ENCODE measurements around the gene CHEK2.
A peak's percentile ranks its signal among the peaks of the same experiment; 100 is the strongest.

CHEK2 gene

GRCh38 chr22:28741785-28742561, at the start of gene CHEK2, which contains the start of gene HSCB:
TSS of gene CHEK2 (minus strand) at chr22:28741820. CDS start at chr22:28734721, 7,099 bp downstream.
TSS of gene HSCB (plus strand) at chr22:28742039. CDS start at chr22:28742096, 57 bp downstream.
- no peaks in the 10 kb centered on the region for H3K4me1 ChIP-seq (ENCODE audit: control insufficient read depth, insufficient read depth, low read length)
- no peaks in the 10 kb centered on the region for H3K9me3 ChIP-seq (ENCODE audit: control insufficient read depth, low read length)
- no peaks in the 10 kb centered on the region for H3K27me3 ChIP-seq (ENCODE audit: control insufficient read depth, insufficient read depth, low read length)
- H3K36me3 ChIP-seq (ENCODE audit: control insufficient read depth, insufficient read depth, low read length): no peaks in the 10 kb centered on the region
- H3K9ac ChIP-seq (ENCODE audit: low read length): peak within 1 kb of the TSS; percentile 97
- peak within 1 kb of the TSS; percentile 99 for H3K4me3 ChIP-seq (ENCODE audit: low read length)

DNA sequence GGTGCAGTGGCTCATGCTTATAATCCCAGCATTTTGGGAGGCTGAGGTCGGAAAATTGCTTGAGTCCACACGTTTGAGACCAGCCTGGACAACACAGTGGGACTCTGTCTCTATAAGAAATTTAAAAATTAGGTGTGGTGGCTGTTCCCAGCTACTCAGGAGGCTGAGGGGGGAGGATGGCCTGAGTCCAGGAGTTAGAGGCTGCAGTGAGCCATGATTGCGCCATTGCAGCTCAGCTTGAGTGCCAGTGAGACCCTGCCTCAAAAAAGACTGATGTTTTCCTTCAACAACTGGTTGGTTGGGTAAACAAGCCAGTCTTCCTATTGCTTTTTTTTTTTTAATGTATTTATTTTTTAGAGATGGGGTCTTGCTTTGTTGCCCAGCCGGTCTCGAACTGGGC, 49.5 kb upstream of the CHEK2 start:
- Histone ChIP-seq H3K4me3 (ENCODE audit: low read length) (no peak overlapping the region), H3K9me3 (ENCODE audit: control insufficient read depth, low read length) (no peaks in the 10 kb centered on the region), H3K27me3 (ENCODE audit: control insufficient read depth, insufficient read depth, low read length) (no peaks in the 10 kb centered on the region), H3K36me3 (ENCODE audit: control insufficient read depth, insufficient read depth, low read length) (peaks cover 16% of the 10 kb centered on the region), H3K9ac (ENCODE audit: low read length) (no peak overlapping the region), H3K4me1 (ENCODE audit: control insufficient read depth, insufficient read depth, low read length) (peaks cover 14% of the 10 kb centered on the region)

- no peak overlapping the region for H3K4me3 ChIP-seq (ENCODE audit: low read length)
- peaks cover 6% of the 10 kb centered on the region for H3K4me1 ChIP-seq (ENCODE audit: control insufficient read depth, insufficient read depth, low read length)
- H3K27me3 ChIP-seq (ENCODE audit: control insufficient read depth, insufficient read depth, low read length): no peaks in the 10 kb centered on the region
- H3K36me3 ChIP-seq (ENCODE audit: control insufficient read depth, insufficient read depth, low read length): no peaks in the 10 kb centered on the region
- H3K9ac ChIP-seq (ENCODE audit: low read length): no peak overlapping the region
- H3K9me3 ChIP-seq (ENCODE audit: control insufficient read depth, low read length): no peaks in the 10 kb centered on the region
Measured at GRCh38 chr22:28788601-28789000, 47.0 kb upstream of the CHEK2 start.

DNA sequence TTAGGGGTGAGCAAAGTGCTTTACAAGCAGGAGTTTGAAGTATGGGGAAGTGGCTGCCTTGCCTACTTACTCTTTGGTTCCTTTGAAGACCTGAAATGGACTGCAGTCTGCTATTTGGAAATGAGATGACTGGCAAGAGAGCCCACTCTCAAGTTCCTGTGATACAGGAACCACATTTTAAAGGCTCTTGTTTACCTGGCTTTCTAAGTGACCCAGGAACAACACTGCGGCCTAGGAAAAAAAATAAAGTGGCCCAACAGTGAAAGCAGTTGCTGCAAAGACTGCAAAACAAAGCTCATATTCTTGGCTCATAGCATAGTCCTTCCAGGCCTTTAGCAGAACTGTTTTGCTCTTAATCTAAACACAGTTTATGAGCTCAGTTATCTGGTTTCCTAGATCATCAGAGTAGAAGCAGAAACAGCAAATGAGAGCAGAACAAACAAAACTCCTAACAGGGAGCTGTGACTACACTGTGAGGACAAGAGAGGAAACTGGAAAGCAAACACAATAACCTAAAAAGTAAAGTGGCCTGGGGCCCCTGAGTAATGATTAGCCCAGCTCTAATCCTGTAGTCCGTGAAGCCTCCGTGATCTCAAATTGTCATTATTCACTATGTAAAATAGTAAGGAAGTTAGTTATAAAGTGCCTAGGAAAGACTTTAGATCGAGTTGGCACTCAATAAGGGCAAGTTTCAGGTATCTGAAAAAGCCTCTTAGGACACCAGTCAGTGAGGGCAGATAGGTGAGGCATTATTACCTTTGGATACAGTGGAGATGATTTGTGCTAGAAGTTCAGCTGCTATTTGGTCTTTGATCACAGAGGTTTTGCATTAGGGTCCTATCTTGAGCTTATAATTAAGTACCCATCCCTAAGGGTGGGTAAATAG, 42.4 kb upstream of the CHEK2 start:
- Histone ChIP-seq H3K4me1 (ENCODE audit: control insufficient read depth, insufficient read depth, low read length) (peaks cover 6% of the 10 kb centered on the region), H3K4me3 (ENCODE audit: low read length) (no peak overlapping the region), H3K9me3 (ENCODE audit: control insufficient read depth, low read length) (no peaks in the 10 kb centered on the region), H3K9ac (ENCODE audit: low read length) (peak overlapping the region; percentile 22), H3K27me3 (ENCODE audit: control insufficient read depth, insufficient read depth, low read length) (no peaks in the 10 kb centered on the region), H3K36me3 (ENCODE audit: control insufficient read depth, insufficient read depth, low read length) (peaks cover 3% of the 10 kb centered on the region)

DNA sequence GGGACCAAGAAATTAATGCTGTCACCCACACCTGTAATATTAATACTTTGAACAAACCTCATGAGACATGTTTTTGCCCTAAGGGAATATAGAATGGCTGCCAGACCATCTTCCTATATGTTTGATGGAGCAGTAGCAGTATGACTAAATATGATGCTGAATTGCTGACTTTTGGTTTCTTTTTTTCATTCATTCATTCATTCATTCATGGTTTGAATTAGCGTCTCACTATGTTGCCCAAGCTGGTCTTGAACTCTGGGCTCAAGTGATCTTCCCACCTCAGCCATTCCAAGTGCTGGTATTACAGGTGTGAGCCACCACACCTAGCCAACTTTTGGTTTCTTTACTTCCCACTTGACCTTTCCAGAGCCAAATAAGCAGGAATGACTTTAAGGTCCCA, 38.7 kb upstream of the CHEK2 start:
- peaks cover 6% of the 10 kb centered on the region for H3K4me1 ChIP-seq (ENCODE audit: control insufficient read depth, insufficient read depth, low read length)
- peaks cover 3% of the 10 kb centered on the region for H3K36me3 ChIP-seq (ENCODE audit: control insufficient read depth, insufficient read depth, low read length)
- H3K4me3 ChIP-seq (ENCODE audit: low read length): no peak overlapping the region
- no peaks in the 10 kb centered on the region for H3K27me3 ChIP-seq (ENCODE audit: control insufficient read depth, insufficient read depth, low read length)
- no peaks in the 10 kb centered on the region for H3K9me3 ChIP-seq (ENCODE audit: control insufficient read depth, low read length)
- no peak overlapping the region for H3K9ac ChIP-seq (ENCODE audit: low read length)

DNA sequence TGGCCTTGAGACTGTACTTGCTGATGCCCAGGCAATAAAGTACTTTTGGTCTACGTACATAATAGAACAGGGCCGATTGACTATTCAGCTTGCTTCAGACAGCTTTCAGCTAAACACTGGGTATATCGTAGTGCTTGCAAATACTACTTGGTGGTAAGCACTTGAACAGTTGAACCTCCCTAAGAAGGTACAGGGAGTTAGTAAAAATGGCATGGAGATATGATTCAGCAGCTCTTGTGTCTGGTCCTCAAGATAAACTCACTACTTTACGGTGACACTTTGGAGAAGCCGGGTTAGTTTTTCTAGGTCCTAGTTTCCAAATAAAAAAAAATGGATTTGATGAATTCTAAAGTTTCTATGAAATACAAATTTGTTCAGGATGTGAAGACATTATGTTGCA, 38.2 kb upstream of the CHEK2 start:
- H3K9ac ChIP-seq (ENCODE audit: low read length): no peak overlapping the region
- H3K9me3 ChIP-seq (ENCODE audit: control insufficient read depth, low read length): no peaks in the 10 kb centered on the region
- H3K36me3 ChIP-seq (ENCODE audit: control insufficient read depth, insufficient read depth, low read length): peaks cover 3% of the 10 kb centered on the region
- H3K27me3 ChIP-seq (ENCODE audit: control insufficient read depth, insufficient read depth, low read length): no peaks in the 10 kb centered on the region
- H3K4me3 ChIP-seq (ENCODE audit: low read length): no peak overlapping the region
- H3K4me1 ChIP-seq (ENCODE audit: control insufficient read depth, insufficient read depth, low read length): peaks cover 6% of the 10 kb centered on the region

DNA sequence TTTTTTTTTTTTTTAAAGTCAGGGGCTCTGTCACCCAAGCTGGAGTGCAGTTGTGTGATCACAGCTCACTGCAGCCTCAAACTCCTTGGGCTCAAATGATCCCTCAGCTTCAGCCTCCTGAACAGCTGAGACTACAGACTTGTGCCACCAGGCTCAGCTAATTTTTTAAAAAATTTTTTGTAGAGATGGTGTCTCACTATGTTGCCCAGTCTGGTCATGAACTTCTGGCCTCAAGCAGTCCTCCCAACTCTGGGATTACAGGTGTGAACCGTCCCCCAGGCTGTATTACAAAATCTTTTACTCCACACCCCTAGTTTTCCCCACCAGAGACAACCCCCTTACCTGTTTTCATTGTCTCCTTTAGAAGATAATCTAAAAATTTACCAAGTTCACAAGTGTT, 32.8 kb upstream of the CHEK2 start:
- H3K9ac ChIP-seq (ENCODE audit: low read length): no peak overlapping the region

GRCh38 chr22:28773461-28773867, 31.8 kb upstream of the CHEK2 start:
- H3K4me3 ChIP-seq (ENCODE audit: low read length): peak overlapping the region; percentile 48
- no peaks in the 10 kb centered on the region for H3K9me3 ChIP-seq (ENCODE audit: control insufficient read depth, low read length)
- H3K36me3 ChIP-seq (ENCODE audit: control insufficient read depth, insufficient read depth, low read length): no peaks in the 10 kb centered on the region
- no peaks in the 10 kb centered on the region for H3K27me3 ChIP-seq (ENCODE audit: control insufficient read depth, insufficient read depth, low read length)
- no peaks in the 10 kb centered on the region for H3K4me1 ChIP-seq (ENCODE audit: control insufficient read depth, insufficient read depth, low read length)
- H3K9ac ChIP-seq (ENCODE audit: low read length): peak overlapping the region; percentile 88

More for the DNA sequence above, 32.8 kb upstream of the CHEK2 start:
- Histone ChIP-seq H3K9me3 (ENCODE audit: control insufficient read depth, low read length) (no peaks in the 10 kb centered on the region), H3K4me1 (ENCODE audit: control insufficient read depth, insufficient read depth, low read length) (no peaks in the 10 kb centered on the region), H3K4me3 (ENCODE audit: low read length) (no peak overlapping the region), H3K36me3 (ENCODE audit: control insufficient read depth, insufficient read depth, low read length) (no peaks in the 10 kb centered on the region), H3K27me3 (ENCODE audit: control insufficient read depth, insufficient read depth, low read length) (no peaks in the 10 kb centered on the region)

- no peaks in the 10 kb centered on the region for H3K4me1 ChIP-seq (ENCODE audit: control insufficient read depth, insufficient read depth, low read length)
- no peaks in the 10 kb centered on the region for H3K36me3 ChIP-seq (ENCODE audit: control insufficient read depth, insufficient read depth, low read length)
- no peaks in the 10 kb centered on the region for H3K9me3 ChIP-seq (ENCODE audit: control insufficient read depth, low read length)
- peak within 1 kb of the TSS; percentile 88 for H3K9ac ChIP-seq (ENCODE audit: low read length)
- peak within 1 kb of the TSS; percentile 93 for H3K4me3 ChIP-seq (ENCODE audit: low read length)
- H3K27me3 ChIP-seq (ENCODE audit: control insufficient read depth, insufficient read depth, low read length): no peaks in the 10 kb centered on the region
Measured at GRCh38 chr22:28772633-28773460, 31.2 kb upstream of the CHEK2 start, which contains the start of gene CCDC117. TSS of gene CCDC117 (plus strand) at chr22:28772695. CDS start at chr22:28772850, 155 bp downstream.

- Histone ChIP-seq H3K4me3 (ENCODE audit: low read length) (no peak overlapping the region), H3K9ac (ENCODE audit: low read length) (no peak overlapping the region), H3K36me3 (ENCODE audit: control insufficient read depth, insufficient read depth, low read length) (no peaks in the 10 kb centered on the region), H3K27me3 (ENCODE audit: control insufficient read depth, insufficient read depth, low read length) (no peaks in the 10 kb centered on the region), H3K4me1 (ENCODE audit: control insufficient read depth, insufficient read depth, low read length) (no peaks in the 10 kb centered on the region), H3K9me3 (ENCODE audit: control insufficient read depth, low read length) (no peaks in the 10 kb centered on the region)
Measured at GRCh38 chr22:28771195-28771791, 29.7 kb upstream of the CHEK2 start.

DNA sequence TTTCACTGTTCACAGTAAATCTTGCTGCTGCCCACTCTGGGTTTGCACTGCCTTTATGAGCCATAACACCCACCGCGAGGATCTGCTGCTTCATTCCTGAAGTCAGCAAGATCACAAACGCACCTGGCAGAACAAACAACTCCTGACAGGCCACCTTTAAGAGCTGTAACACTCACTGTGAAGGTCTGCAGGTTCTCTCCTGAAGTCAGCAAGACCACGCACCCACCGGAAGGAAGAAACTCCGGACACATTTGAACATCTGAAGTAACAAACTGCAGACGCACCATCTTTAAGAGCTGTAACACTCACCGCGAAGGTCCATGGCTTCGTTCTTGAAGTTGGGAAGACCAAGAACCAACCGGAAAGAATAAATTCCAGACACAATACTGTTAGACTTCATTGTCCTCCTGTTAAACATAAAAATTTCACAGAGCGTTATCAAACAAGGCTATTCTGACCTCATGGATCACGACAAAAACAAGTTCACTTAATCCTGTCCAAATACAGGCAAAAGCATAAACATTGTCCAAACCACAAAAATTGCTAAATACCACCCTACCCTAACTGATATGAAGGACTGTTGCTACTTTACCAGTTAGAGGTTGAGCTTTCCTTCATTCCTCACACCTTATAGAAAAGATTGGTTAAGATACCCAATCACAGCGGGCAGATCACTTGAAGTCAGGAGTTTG, 27.9 kb upstream of the CHEK2 start:
- Histone ChIP-seq H3K9me3 (ENCODE audit: control insufficient read depth, low read length) (no peaks in the 10 kb centered on the region), H3K4me1 (ENCODE audit: control insufficient read depth, insufficient read depth, low read length) (no peaks in the 10 kb centered on the region), H3K4me3 (ENCODE audit: low read length) (no peak overlapping the region), H3K36me3 (ENCODE audit: control insufficient read depth, insufficient read depth, low read length) (no peaks in the 10 kb centered on the region), H3K27me3 (ENCODE audit: control insufficient read depth, insufficient read depth, low read length) (no peaks in the 10 kb centered on the region), H3K9ac (ENCODE audit: low read length) (no peak overlapping the region)

All from mucosa of stomach (tissue), 1 donor.